Psoas muscle (tissue), 8 donors: ENCODE results near the gene DCDC1. TPM values are rescaled to one million over a fixed set of nuclear protein-coding genes. Genes with fewer than 3 reads are reported as not detected.

Experiments used
- ATAC-seq, 4 donors: fragments of 200-7000 bp; cut with Tn5 transposase; one replicate each; pipeline ENCODE4 v1.9.1; 2020; ENCODE audit warnings: moderate library complexity in 3 of 4, mild to moderate bottlenecking in 2 of 4
- DNase-seq, 2 donors: peaks; one replicate each; pipeline ENCODE4 v3.0.0-alpha.2; 2020
- H3K27ac ChIP-seq: fragments of 200-600 bp; one replicate; pipeline ENCODE4 v1.8.0; 2022
- H3K27me3 ChIP-seq, 3 donors: fragments of 200-600 bp in 1 of 3; one replicate each; pipeline versions ENCODE4 v1.6.1 to v1.8.0; 2013 to 2022; ENCODE audit warnings: low read length in 2 of 3, mild to moderate bottlenecking in 2 of 3, moderate library complexity in 1 of 3; ENCODE audit not compliant: insufficient read depth in 3 of 3
- H3K36me3 ChIP-seq, 2 donors: fragments of 200-600 bp in 1 of 2; one replicate each; pipeline versions ENCODE4 v1.6.1 to v1.8.0; 2013 to 2022; ENCODE audit warnings: low read depth in 1 of 2, mild to moderate bottlenecking in 1 of 2, moderate library complexity in 1 of 2; ENCODE audit not compliant: insufficient read depth in 1 of 2
- H3K4me1 ChIP-seq: fragments of 200-600 bp; one replicate; pipeline ENCODE4 v1.8.0; 2022
- H3K4me3 ChIP-seq: fragments of 200-600 bp; one replicate; pipeline ENCODE4 v1.8.0; 2022; ENCODE audit warnings: mild to moderate bottlenecking
- H3K9me3 ChIP-seq: fragments of 200-600 bp; one replicate; pipeline ENCODE4 v1.8.0; 2022
- WGBS, 3 donors: extraction: QIAGEN DNeasy Blood & Tissue Kit; methylation state at CpG; one replicate each; pipeline versions ENCODE4 v1.1.6 to v1.1.7; 2013; 5-methylcytosine and 5-hydroxymethylcytosine counted together
- intact Hi-C, 2 donors: fragments of 100-400 bp; cut with DNase I; formaldehyde crosslinking; loops; one replicate each; pipeline versions ENCODE4 v1.11.0 to v1.14.2; 2022
- polyA plus RNA-seq, 3 donors: library from polyadenylated mRNA; stranded (reverse); fragments of 200-250 nt; gene quantifications; one replicate each; pipeline ENCODE4 v1.2.3, GENCODE V29; 2013
- total RNA-seq, 4 donors: library from RNA; stranded (reverse); fragmentation: NEBNext Ultra II Directional in 2 of 4; extraction: Animal tissue kit (Norgen Biotek cat#: 25700) in 2 of 4; gene quantifications; one replicate each; pipeline versions ENCODE4 v1.2.1 to v1.2.4, GENCODE V29; 2021 to 2023
- TF ChIP-seq, protein P1 (sequence below): fragments of 200-600 bp; IDR thresholded peaks from one replicate; pipeline ENCODE4 v1.8.0; 2022; ENCODE audit warnings: antibody characterized with exemption
- donor health status: healthy with polysubstance abuse.
- donor health status: DM: no; HTN: no; CAD: no; lungs with moderate emphysema.
- donor health status: Bipolar disorder and iron deficiency.
- donor health status: healthy.
- donor health status: DM: yes; HTN: yes; CAD: no.
- donor health status: DM: no; HTN: no; CAD: no.
- donor health status: DM: no; HTN: no; CAD: no.
- donor health status: DM: yes; HTN: yes; CAD: no.

Gene DCDC1
- total and polyA plus RNA-seq, 7 donors, result not detected

GRCh38 chr11:31404614-31405013, 35.1 kb upstream of the DCDC1 start:
- DNase-seq (no peak), ATAC-seq (no peak)
- no peak overlapping the region for H3K4me3 ChIP-seq
- intact Hi-C loops, result loop anchor here in 1 of 2 donors (5.0 kb wide), 1 partner anchor 233 kb away; no protein-coding TSS in a partner anchor
- peaks cover 5% of the 10 kb centered on the region for H3K9me3 ChIP-seq
- TF ChIP-seq, protein P1, sequence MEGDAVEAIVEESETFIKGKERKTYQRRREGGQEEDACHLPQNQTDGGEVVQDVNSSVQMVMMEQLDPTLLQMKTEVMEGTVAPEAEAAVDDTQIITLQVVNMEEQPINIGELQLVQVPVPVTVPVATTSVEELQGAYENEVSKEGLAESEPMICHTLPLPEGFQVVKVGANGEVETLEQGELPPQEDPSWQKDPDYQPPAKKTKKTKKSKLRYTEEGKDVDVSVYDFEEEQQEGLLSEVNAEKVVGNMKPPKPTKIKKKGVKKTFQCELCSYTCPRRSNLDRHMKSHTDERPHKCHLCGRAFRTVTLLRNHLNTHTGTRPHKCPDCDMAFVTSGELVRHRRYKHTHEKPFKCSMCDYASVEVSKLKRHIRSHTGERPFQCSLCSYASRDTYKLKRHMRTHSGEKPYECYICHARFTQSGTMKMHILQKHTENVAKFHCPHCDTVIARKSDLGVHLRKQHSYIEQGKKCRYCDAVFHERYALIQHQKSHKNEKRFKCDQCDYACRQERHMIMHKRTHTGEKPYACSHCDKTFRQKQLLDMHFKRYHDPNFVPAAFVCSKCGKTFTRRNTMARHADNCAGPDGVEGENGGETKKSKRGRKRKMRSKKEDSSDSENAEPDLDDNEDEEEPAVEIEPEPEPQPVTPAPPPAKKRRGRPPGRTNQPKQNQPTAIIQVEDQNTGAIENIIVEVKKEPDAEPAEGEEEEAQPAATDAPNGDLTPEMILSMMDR, result no peak
- H3K36me3 ChIP-seq, result no peaks in the 10 kb centered on the region
- no peaks in the 10 kb centered on the region for H3K27me3 ChIP-seq
- no peaks in the 10 kb centered on the region for H3K4me1 ChIP-seq
- no peak overlapping the region for H3K27ac ChIP-seq

GRCh38 chr11:31397239-31397834, 27.8 kb upstream of the DCDC1 start:
- WGBS, 3 donors, result 50 to 51% (median 50%) methylated on average over 5 of the region's 5 CpGs
- Histone ChIP-seq H3K9me3 (peaks cover 5% of the 10 kb centered on the region), H3K27ac (no peak overlapping the region), H3K27me3 (no peaks in the 10 kb centered on the region), H3K4me1 (no peaks in the 10 kb centered on the region), H3K4me3 (no peak overlapping the region), H3K36me3 (no peaks in the 10 kb centered on the region)
- DNase-seq (no peak), ATAC-seq (no peak)
- TF ChIP-seq, protein P1, result peak; percentile 53
- intact Hi-C loops, result loop anchor here (5.0 to 10.0 kb wide), 3 partner anchors 237 to 477 kb away; no protein-coding TSS in a partner anchor

- TF ChIP-seq, protein P1, result no peak
- H3K4me3 ChIP-seq, result no peak overlapping the region
- no peaks in the 10 kb centered on the region for H3K9me3 ChIP-seq
- no peaks in the 10 kb centered on the region for H3K36me3 ChIP-seq
- WGBS, 3 donors, result 55 to 72% (median 68%) methylated on average over 2 of the region's 2 CpGs
- DNase-seq (no peak), ATAC-seq (peak in 1 of 4 donors; percentile 54)
- no peak overlapping the region for H3K27ac ChIP-seq
- intact Hi-C loops, result no loop called here
- no peaks in the 10 kb centered on the region for H3K4me1 ChIP-seq
- H3K27me3 ChIP-seq, result no peaks in the 10 kb centered on the region
Measured at GRCh38 chr11:31387379-31387778, 17.8 kb upstream of the DCDC1 start.

- intact Hi-C loops, result no loop called here
- ATAC-seq (no peak), DNase-seq (no peak)
- Histone ChIP-seq H3K4me1 (no peaks in the 10 kb centered on the region), H3K27ac (no peak overlapping the region), H3K36me3 (no peaks in the 10 kb centered on the region), H3K4me3 (no peak overlapping the region), H3K9me3 (no peaks in the 10 kb centered on the region), H3K27me3 (no peaks in the 10 kb centered on the region)
- WGBS, 3 donors, result 81 to 88% (median 82%) methylated on average over 1 of the region's 1 CpG
- TF ChIP-seq, protein P1, result no peak
Measured at GRCh38 chr11:31383116-31383515, 13.6 kb upstream of the DCDC1 start.

- intact Hi-C loops, result loop anchor here in 1 of 2 donors (10.0 kb wide), 1 partner anchor 131 kb away; no protein-coding TSS in a partner anchor
- H3K36me3 ChIP-seq, result no peaks in the 10 kb centered on the region
- no peak for ATAC-seq
- H3K4me3 ChIP-seq, result no peak overlapping the region
- H3K9me3 ChIP-seq, result no peaks in the 10 kb centered on the region
- TF ChIP-seq, protein P1, result no peak
- WGBS, 3 donors, result 94 to 97% (median 97%) methylated on average over 5 of the region's 5 CpGs
- H3K27ac ChIP-seq, result no peak overlapping the region
- H3K27me3 ChIP-seq, result no peaks in the 10 kb centered on the region
- DNase-seq, result no peak
- H3K4me1 ChIP-seq, result no peaks in the 10 kb centered on the region
Measured at GRCh38 chr11:31375879-31376278, 6.3 kb upstream of the DCDC1 start.
